HG03457 (cell line): ENCODE data around the gene CC2D2A.

Source experiments
- ATAC-seq: cut with Tn5 transposase; IDR thresholded peaks from one replicate; pipeline ENCODE4 v1.9.1; 2021; ENCODE audit warnings: moderate number of reproducible peaks; ENCODE audit not compliant: unreplicated experiment

The CC2D2A gene

DNA sequence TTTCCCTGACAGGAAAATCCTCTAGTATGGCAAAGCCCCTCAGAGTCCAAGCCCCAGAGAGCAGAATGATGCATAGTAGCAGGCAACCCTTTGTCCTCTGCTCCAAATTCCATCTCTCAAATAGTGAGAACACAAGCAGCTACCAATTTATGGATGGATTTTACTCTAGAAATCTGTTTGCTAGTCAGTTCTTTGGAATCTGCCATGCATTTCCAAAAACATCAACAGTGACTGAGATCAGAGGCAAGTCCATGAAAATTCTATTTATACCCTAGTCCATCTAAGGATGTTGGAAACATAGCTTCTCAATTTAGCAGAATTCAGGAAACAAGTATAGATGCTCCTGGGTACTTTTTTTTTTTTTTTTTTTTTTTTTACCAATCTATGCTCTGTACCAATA, 10.0 kb upstream of the CC2D2A start:
- no peak for ATAC-seq

DNA sequence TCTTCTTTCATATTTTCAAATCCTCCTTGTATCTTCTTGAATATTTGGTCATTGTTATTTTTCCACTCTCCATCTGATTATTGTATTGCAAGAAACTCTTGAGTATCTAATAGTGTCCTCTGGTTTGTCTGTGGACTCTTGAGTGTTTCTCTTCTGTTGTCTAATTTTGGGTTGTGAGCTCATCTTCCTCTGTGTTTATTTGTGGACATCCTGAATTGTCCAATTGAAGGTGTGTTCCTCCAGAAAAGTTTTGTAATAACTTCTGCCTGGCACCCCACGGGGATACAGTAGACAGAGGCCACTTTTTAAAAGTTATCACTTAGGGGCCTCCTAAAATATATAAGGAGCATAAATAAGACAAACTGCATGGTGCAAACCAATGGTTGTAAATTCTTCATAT, 3.1 kb upstream of the CC2D2A start:
- ATAC-seq = no peak

GRCh38 chr4:15470128-15470475, 420 bp downstream of the CC2D2A start:
- ATAC-seq = no peak

- ATAC-seq = no peak
These were observed 6.7 kb downstream of the CC2D2A start for GRCh38 chr4:15476396-15476795.

DNA sequence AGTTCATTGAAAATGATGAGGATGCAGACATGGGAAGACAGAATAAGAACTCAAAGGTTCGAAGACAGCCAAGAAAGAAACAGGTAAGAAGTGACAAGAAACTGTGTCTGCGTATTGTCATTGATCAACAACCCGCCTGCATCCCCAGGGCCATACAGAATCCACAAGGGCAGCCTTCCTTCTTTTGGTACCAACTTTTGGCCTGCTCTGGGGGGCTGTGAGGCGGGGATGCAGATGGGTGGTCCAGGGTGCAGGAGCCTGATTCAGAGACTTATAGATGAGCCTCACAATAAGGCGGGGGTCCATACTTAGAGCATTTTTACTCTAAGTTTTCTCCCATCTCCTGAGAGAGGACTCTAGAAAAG, 9.0 kb downstream of the CC2D2A start:
- ATAC-seq = no peak

DNA sequence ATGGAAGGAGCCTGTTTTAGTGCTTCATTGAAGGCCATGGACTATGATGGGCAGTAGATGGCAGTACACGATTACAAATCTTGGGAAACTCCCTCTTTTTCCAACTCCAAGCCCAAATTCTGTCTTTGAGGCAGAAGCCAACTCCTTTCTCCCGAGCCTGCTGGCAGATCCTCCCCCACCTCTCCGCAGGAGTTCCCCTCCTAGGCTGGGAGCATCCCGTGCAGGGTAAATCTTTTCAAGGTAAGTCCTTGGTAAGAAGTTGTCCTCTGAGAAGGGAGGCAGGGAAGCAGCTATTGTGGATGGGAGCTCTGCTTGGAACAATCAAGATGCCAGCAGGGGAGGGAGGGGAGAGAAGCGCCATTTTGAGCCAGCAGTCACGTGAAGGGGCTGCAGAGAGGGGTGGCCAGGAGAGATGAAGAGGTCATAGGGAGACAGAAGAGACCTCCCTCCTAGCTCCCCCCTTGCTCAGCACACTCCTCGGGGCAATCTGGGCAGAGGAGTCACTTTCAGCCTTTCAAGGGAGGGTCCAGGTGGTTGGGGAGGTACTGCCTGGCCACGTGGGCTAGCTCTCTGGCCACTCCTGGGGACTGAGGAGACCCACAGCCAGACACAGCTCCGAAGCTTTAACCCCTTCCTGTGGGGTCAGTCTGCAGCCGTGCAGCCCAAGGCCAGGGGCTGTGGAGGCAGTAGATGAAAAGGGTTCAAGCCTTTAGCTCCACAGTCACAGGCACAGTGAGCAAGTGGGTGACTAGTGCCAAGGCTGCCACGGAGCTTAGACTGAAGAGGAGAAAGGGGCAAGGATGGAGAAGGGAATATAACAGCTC, 9.6 kb downstream of the CC2D2A start:
- no peak for ATAC-seq

GRCh38 chr4:15479913-15480185, 10.2 kb downstream of the CC2D2A start:
- no peak for ATAC-seq

GRCh38 chr4:15481961-15482745, 12.5 kb downstream of the CC2D2A start:
- ATAC-seq = no peak

GRCh38 chr4:15482842-15483241, 13.2 kb downstream of the CC2D2A start:
- ATAC-seq = no peak

GRCh38 chr4:15488136-15488535, 18.5 kb downstream of the CC2D2A start:
- no peak for ATAC-seq

GRCh38 chr4:15488658-15489470, 19.2 kb downstream of the CC2D2A start:
- ATAC-seq = no peak

GRCh38 chr4:15489551-15489950, 19.9 kb downstream of the CC2D2A start:
- ATAC-seq = no peak

GRCh38 chr4:15493411-15493810, 23.7 kb downstream of the CC2D2A start:
- ATAC-seq = no peak

GRCh38 chr4:15495621-15496020, 25.9 kb downstream of the CC2D2A start:
- ATAC-seq = no peak

- ATAC-seq = no peak
These were observed 28.7 kb downstream of the CC2D2A start for GRCh38 chr4:15498356-15498755.

DNA sequence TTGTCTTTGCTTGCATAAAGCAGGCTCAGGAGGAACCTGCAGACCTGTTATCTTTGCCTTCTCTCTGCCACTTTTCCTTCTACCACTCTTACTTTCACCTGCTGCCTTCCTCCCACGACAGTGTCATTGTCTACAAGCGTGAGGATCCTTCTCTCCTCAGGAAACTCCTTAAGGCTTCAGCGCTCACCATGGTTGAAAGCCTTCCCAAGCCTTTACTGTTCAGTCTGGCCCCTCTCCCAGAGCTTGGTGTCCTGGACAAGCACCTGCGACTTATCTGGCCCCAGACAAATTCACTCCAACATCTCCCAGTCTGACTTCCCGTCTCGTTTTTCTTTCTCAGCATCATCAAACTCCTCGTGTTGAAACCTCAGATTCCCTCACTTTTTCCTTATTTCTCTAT, 31.0 kb downstream of the CC2D2A start:
- no peak for ATAC-seq

GRCh38 chr4:15501941-15502340, 32.3 kb downstream of the CC2D2A start:
- ATAC-seq = no peak

GRCh38 chr4:15502384-15502783, 32.7 kb downstream of the CC2D2A start:
- no peak for ATAC-seq

GRCh38 chr4:15504041-15504440, 34.4 kb downstream of the CC2D2A start:
- ATAC-seq = no peak

DNA sequence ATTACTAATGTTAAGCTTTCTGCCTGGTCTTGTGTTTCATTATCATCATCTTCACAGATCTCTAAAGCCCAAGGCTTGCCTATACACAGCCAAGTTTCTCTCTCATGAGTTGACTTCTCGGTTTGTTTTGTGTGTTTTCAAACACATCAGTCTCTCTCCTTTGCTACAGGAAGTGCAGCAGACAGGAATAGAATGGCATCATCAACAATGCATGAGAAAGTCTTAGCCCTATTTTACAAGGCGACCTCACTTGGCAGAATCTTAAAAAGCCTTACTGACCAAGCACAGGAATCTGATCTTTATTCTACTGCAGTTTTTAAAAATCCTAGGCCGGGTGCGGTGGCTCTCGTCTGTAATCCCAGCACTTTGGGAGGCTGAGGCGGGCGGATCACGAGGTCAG, 36.8 kb downstream of the CC2D2A start:
- ATAC-seq = no peak

DNA sequence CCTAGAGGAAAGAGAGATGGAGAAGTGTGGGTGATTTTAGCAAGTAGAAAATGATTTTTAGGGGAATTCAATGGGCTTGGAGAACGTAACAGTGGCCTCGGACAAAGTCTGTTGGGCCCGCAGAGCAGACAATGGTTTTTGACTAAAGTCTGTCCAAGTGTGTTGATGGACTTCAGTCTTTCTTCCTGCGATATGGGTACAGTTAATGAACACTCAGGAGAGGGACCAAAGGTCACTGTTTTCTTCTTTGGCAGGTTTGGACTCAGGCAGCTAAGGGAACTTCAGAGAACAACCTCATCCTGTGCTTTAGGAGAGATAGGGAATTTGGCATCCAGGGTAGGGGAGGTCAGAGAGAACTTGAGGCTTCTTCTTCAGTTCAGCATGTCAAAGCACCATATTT, 38.0 kb downstream of the CC2D2A start:
- ATAC-seq = no peak

GRCh38 chr4:15510961-15511360, 41.3 kb downstream of the CC2D2A start:
- no peak for ATAC-seq
